HepG2 (cell line): Measurements from ENCODE around the gene INSR. TPM values are rescaled to one million over a fixed set of nuclear protein-coding genes. Genes with fewer than 3 reads are reported as not detected.

Experiments used
- ARNT2 ChIP-seq: sonication (generic); formaldehyde crosslinking; IDR thresholded peaks from 2 replicates; pipeline ENCODE4 v1.8.0; 2022; ENCODE audit warnings: mild to moderate bottlenecking, low read depth, missing genetic modification reagents, moderate library complexity
- KDM2A ChIP-seq: sonication (generic); formaldehyde crosslinking; IDR thresholded peaks from 2 replicates; pipeline ENCODE4 v1.4.0; 2020; ENCODE audit warnings: low read depth, missing genetic modification reagents, borderline replicate concordance
- MXD4 ChIP-seq: IDR thresholded peaks from 2 replicates; pipeline ENCODE4 v1.6.1; 2016; ENCODE audit warnings: mild to moderate bottlenecking, missing biosample characterization, missing genetic modification reagents
- MXI1 ChIP-seq: IDR thresholded peaks from 3 replicates; pipeline ENCODE4 v1.6.1; 2012; ENCODE audit warnings: low read depth, low read length, inconsistent platforms, borderline replicate concordance
- PAF1 ChIP-seq: IDR thresholded peaks from 2 replicates; pipeline ENCODE4 v1.6.1; 2016; ENCODE audit warnings: missing genetic modification reagents, missing compliant biosample characterization
- POLR2A ChIP-seq, 2 experiments: IDR thresholded peaks; 2 replicates each; pipeline ENCODE4 v1.6.1; 2011; ENCODE audit warnings: low read depth in 2 of 2, low read length in 2 of 2, mild to moderate bottlenecking in 1 of 2, moderate library complexity in 1 of 2; ENCODE audit not compliant: insufficient read depth in 1 of 2
- RFX1 ChIP-seq: fragments of 450-650 bp; IDR thresholded peaks from 2 replicates; pipeline ENCODE4 v1.6.1; 2017
- TMF1 ChIP-seq: sonication (generic); formaldehyde crosslinking; IDR thresholded peaks from 2 replicates; pipeline ENCODE4 v1.8.1; 2022; ENCODE audit warnings: low read depth, missing genetic modification reagents
- ZFP91 ChIP-seq: sonication (generic); formaldehyde crosslinking; IDR thresholded peaks from 2 replicates; pipeline ENCODE4 v1.9.0; 2022; ENCODE audit warnings: missing genetic modification reagents, mild to moderate bottlenecking, borderline replicate concordance
- ZIK1 ChIP-seq: sonication (generic); formaldehyde crosslinking; IDR thresholded peaks from 2 replicates; pipeline ENCODE4 v1.5.0; 2020; ENCODE audit warnings: mild to moderate bottlenecking, low read depth, missing genetic modification reagents, borderline replicate concordance
- ZNF367 ChIP-seq: sonication (generic); formaldehyde crosslinking; IDR thresholded peaks from 2 replicates; pipeline ENCODE4 v1.4.0; 2020; ENCODE audit warnings: missing genetic modification reagents, borderline replicate concordance
- ZNF407 ChIP-seq: sonication (generic); formaldehyde crosslinking; IDR thresholded peaks from one replicate; pipeline ENCODE4 v1.5.1; 2020; ENCODE audit warnings: mild to moderate bottlenecking, missing genetic modification reagents; ENCODE audit errors: not compliant biosample characterization
- ZNF556 ChIP-seq: sonication (generic); formaldehyde crosslinking; IDR thresholded peaks from 2 replicates; pipeline ENCODE4 v1.4.0; 2020; ENCODE audit warnings: mild to moderate bottlenecking, missing genetic modification reagents, borderline replicate concordance
- ZNF878 ChIP-seq: sonication (generic); formaldehyde crosslinking; IDR thresholded peaks from 2 replicates; pipeline ENCODE4 v1.8.1; 2023; ENCODE audit warnings: mild to moderate bottlenecking, missing genetic modification reagents, moderate library complexity
- polyA plus RNA-seq, 8 experiments: library from polyadenylated mRNA; depleted of rRNA in 3 of 8; stranded (reverse) in 7 of 8; unstranded in 1 of 8; fragments of >200 nt; fragmentation: Illumina TruSeq in 4 of 8; extraction: Trizol in 4 of 8; gene quantifications; 2 replicates each; pipeline versions ENCODE4 v1.2.1 to v1.2.3, GENCODE V29; 2011 to 2016; ENCODE audit warnings: low read depth in 4 of 8, missing spikeins in 1 of 8, mixed read lengths in 1 of 8; ENCODE audit not compliant: insufficient read depth in 1 of 8
- total RNA-seq, 5 experiments: library from RNA; depleted of rRNA; stranded (reverse); fragments of >200 nt; fragmentation: Illumina TruSeq; extraction: Trizol; gene quantifications; 2 replicates each; pipeline ENCODE4 v1.2.3, GENCODE V29; 2016; ENCODE audit warnings: low read depth in 1 of 5

Gene INSR
- total and polyA plus RNA-seq, 2 of the 13 experiments (the other 11 are each of a cell fraction or from before 2014, with no cell fraction given): 24.2 to 29.8 TPM

GRCh38 chr19:7197760-7198696 lies 96.2 kb downstream of the INSR start (continued):
- TF ChIP-seq ZNF407 (CRISPR knock-in tag): no peak
- no peak for TF ChIP-seq ZNF367
- no peak for TF ChIP-seq ZNF878 (CRISPR knock-in tag)
- no peak for TF ChIP-seq TMF1 (CRISPR knock-in tag)
- TF ChIP-seq ARNT2: 0 out of 2 replicates have a peak, but pooled peaks have one; percentile 47
- no peak for TF ChIP-seq ZIK1
- TF ChIP-seq RFX1: no peak
- peak; percentile 67; the same call in 1 of the 3 replicates for TF ChIP-seq MXI1
- peak; percentile 44; the same call in 1 of the 2 replicates for TF ChIP-seq ZNF556 (CRISPR knock-in tag)
- TF ChIP-seq KDM2A (CRISPR knock-in tag): no peak; the same call in 1 of the 2 replicates
- TF ChIP-seq ZFP91 (CRISPR knock-in tag): peak; percentile 76
- TF ChIP-seq MXD4 (CRISPR knock-in tag): no peak
- peak; percentile 71 to 84 for TF ChIP-seq POLR2A (IDR thresholded peaks at IDR 0.05; ENCODE audit: insufficient read depth in 1 of 2, low read depth in 2 of 2, low read length in 2 of 2)
- no peak for TF ChIP-seq PAF1 (CRISPR knock-in tag)
